RPMI8226 (cell line): ENCODE data around the gene DDOST.

Source experiments
- DNase-seq: peaks from one replicate; pipeline ENCODE4 v3.0.0-alpha.2; 2015

The DDOST gene

DNA sequence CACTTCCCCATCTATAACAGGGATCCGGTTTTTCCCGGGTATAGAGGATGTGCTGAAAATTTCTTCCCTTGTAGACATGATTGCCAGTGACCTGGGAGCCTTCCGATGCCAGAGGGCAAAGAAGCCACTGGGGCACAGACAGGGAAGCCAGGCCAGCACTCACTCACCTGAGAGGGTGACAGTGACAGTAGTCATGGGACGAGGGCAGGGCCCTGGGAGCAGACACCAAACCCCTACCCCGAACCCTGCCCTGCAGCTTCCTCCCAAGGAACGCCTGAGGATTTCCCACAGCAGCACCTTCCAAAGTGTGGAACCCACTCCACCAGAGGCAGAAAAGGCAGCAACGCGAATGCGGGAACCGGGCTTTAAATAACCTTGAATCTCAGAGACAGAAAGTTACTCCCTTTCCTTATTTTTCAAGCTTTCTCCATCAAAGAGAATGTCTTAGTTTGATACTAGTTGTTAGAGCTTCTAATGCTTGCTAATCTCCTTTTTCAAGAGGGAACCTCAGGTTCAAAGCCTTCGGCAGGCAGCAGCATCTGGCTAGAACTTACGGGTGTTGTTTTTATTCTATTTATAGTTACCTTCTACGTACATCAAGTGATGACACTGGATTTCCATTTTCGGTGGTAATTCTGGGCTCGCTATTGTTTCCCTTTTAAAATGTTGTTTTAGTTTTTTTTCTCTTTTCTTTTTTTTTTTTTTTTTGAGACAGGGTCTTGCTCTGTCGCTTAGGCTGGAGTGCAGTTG, 2.8 kb downstream of the DDOST start:
- DNase-seq, result no peak

DNA sequence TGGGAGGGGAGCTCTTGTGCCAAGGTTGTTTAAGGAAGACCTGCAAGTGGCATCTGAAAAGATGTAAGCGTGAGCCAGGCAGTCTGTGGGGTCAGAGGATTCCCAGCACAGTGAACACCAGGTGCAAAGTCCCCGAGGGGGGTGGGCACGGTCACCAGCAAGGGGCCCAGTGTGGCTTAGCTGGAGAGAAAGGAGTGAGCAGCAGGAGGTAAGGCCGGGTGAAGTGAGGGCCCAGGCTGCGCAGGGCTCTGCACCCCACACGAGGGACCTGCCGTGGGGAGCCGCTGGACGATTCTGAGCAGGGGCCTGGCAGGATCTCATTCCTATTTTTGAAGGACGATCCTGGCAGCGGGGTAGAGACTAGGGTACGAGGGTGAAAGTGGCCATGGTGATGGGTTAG, 4.1 kb downstream of the DDOST start:
- no peak for DNase-seq

DNA sequence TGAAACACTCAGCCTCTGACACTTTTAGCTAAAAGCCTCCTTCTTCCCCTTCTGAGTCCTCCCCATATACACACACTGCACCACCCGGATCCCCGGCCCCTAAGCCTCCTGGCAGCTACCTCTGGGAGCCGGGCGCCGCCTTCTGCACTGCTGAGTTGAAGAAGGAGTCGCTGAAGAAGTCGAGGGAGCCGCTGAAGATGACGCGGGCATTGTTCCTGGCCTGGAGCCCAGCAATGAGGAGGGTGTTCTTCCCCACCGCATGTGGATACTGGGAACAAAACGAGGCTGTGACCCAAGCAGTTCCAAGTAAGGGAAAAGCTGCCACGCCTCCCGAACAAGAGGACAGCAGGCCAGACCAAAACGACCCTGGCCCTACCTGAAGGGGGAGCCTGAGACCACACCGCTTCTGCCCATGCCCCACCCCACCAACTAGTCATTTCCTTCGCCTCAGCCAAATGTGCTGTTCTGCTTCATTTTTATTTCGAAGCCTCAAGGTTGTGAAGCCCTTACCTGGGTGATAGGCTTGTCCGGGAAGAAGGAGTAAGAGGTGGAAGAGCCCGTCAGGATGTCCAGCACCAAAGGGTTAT, 7.0 kb downstream of the DDOST start:
- no peak for DNase-seq

DNA sequence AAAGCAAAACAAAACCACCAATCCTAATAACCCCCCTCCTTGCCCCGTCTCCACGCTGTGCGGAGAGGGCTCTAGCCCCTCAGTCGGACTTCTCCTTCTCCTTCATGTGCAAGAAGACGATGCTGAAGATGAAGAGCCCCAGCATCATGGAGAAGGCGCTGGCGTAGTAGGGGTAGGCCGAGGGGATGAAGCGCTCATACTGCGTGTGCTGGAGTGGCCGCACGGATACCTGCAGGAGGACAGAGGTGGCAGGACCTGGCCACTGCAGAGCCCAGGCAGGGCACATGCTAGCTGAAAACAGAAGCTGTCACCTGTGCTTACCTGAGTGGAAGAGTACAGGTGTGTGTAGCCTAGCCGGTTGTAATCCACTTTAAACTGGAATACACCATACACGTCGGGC, 8.9 kb downstream of the DDOST start:
- no peak for DNase-seq

DNA sequence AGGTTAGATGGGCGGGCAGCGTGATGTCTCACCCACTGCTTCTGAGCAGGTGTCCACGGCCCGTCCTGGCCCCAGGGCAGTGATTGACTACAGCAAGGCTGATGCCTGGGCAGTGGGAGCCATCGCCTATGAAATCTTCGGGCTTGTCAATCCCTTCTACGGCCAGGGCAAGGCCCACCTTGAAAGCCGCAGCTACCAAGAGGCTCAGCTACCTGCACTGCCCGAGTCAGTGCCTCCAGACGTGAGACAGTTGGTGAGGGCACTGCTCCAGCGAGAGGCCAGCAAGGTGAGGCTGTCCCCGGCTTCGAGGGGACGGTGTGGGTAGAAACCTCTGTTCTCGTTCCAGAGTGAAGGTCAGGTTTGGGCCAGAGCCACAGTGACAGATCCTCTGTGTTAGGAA, 12.2 kb downstream of the DDOST start:
- DNase-seq, result no peak

DNA sequence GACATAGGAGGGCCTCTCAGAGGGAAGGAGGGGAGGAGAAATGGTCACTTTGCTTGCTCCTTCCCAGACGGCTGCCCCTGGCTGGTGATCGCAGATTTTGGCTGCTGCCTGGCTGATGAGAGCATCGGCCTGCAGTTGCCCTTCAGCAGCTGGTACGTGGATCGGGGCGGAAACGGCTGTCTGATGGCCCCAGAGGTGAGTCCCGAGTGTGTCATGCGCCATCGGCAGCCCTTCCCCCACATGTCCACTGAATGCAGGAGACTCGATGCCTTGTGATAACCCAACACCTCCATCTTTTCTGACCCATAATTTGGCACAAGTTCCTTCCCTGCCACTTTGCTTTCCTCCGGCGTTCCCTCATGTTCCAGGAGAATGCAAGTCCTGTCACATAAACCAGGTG, 12.7 kb downstream of the DDOST start:
- DNase-seq, result no peak

DNA sequence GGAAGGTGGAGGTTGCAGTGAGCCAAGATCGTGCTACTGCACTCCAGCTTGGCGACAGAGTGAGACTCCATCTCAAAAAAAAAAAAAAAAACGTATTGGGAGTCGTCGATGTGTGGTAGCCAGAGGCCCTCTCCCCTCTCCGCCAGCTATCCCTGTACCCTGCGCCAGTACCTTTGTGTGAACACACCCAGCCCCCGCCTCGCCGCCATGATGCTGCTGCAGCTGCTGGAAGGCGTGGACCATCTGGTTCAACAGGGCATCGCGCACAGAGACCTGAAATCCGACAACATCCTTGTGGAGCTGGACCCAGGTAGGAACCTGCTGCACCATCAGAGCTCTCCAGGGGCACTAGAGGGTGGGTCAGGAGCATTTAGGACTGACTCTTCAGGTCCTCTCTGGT, 15.8 kb downstream of the DDOST start:
- no peak for DNase-seq

DNA sequence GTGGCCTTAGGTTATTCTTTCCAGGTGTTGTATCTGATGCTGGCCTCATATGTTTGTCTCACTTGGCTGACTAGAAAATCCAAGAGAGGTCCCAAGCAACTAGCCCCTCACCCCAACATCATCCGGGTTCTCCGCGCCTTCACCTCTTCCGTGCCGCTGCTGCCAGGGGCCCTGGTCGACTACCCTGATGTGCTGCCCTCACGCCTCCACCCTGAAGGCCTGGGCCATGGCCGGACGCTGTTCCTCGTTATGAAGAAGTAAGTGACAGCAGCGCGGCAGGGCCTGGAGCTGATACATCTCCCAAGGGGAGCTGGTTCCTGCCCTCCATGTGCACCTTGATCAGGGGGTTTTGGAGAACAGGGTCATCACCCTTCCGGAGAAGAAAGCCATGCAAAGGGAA, 16.8 kb downstream of the DDOST start:
- no peak for DNase-seq

DNA sequence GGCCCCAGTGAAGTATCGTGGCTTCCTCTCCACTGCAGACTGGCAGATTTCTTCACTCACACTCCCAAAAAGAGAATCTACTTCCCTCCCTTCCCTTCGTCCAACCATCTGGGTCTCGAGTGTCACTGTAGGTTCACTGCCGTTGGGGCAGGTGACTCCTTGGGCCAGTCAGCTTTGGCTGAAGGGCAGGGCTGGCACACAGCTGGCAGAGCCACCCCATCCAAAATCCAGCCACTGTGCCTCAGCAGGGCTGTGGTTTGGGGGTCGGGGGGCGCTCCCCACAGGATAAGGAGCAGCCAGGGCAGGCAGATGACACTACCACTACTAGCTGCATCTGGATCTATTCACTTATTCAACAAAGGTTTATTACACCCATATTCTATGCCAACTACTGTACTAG, 18.1 kb downstream of the DDOST start:
- DNase-seq, result no peak

DNA sequence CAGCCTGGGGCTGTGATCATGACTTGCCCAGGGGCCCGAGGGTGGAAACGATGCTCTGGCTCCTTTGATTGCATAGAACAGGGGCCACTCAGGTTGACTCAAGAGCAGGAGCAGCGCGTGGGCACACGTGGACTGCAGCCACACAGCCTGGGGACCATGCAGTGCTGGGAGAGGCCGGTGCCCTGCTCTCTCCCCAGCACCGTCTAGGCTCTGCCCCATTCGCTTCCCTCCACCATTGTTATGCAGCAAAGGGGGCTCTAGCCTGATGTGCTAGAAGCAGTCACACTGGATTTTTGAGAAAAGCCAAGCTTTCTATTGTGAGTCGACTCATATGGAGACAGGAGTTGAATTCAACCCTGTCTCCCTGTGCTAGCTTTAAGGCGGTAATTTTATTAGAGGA, 19.2 kb downstream of the DDOST start:
- no peak for DNase-seq

DNA sequence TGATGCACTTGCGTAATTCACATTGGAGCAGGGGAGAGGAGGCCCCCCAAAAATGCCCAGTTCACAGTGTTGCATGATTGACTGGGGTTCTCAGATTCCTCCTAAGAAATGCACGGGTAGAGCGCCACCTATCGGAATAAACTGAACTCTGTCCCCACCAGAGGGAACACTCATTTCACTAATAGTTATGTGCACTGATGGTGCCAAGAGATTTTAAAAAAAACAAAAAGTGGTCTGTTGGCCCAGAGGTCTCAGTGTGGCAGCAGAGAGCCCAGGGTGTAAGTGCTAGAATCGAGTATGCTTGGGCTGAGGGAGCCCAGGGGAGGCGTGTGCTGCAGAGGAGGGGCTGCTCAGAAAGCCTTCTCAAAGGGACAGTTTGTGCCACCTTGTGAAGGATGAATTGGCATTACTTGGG, 21.0 kb downstream of the DDOST start:
- DNase-seq, result peak; percentile 74

DNA sequence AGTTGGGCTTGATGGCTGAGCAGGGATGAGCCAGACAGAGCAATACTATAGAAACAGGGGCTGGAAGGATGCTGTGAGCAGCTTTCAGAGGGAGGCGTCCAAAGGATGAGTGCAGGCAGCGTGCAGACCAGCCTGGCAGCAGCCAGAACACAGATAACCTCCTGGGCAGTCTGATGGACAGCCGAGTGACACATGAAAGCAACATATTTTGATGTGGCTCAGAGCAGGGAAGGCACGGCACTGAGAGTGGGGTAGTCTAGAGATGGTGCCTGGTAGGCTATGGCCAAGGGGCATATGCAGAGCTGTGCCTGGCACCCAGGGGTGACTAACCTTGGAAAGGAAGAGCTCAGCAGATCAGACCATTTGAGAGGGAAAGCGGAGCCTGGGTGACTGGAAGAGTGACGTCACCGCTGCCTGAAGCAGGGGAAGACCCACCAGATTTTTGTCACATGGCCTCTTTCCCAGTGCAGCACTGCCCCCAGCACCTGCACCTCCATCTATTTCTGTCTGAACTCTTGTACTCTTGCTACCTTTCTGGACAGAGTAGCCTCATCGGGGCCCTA, 24.3 kb downstream of the DDOST start:
- no peak for DNase-seq

DNA sequence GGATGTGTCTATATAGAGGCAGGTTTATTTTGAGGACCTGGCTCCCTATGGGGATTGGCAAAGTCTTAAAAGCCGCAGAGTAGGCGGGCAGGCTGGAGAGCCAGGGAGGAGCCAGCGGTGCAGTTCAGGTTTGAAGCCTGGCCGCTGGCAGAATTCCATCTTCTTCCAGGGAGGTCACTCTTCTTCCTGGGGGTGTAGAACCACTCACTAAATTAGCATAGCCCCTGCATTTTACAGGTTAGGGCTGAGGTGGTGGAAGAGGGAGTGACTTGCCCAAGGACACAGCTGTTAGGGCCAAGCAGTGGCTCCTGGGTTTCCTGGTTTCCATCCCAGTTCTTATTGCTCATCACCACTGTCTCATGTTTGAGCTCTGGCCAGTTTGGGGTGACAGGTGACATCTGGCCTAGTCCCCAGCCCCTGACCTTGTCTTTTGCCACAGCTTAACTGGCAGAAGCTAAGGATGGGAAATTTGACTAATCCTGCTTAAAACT, 26.5 kb downstream of the DDOST start:
- DNase-seq, result peak; percentile 63

DNA sequence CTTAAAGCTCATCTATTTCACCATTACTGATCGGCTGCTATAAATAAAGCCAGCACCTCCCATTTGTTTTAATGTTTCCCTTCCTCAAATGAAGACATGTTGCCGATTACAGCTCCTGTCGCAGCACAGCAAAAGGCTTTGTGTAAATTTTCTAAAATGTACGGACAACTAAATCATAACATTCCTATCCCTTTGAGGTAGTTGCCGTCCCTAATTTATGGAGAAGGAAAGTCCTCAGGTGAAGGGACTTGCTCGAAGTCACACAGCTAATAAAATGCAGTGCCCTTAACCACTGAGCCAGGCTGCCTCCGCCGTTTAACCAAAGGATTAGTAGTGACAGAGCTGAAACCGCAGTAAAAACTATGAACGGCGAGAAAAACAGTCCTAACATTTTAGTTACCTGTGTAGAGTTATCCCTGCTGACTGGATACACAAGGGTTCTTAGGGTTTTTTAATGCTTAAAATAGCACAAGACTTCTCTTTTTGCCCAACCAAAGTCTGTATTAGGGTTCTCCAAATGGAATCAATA, 27.0 kb downstream of the DDOST start:
- peak; percentile 51 for DNase-seq

DNA sequence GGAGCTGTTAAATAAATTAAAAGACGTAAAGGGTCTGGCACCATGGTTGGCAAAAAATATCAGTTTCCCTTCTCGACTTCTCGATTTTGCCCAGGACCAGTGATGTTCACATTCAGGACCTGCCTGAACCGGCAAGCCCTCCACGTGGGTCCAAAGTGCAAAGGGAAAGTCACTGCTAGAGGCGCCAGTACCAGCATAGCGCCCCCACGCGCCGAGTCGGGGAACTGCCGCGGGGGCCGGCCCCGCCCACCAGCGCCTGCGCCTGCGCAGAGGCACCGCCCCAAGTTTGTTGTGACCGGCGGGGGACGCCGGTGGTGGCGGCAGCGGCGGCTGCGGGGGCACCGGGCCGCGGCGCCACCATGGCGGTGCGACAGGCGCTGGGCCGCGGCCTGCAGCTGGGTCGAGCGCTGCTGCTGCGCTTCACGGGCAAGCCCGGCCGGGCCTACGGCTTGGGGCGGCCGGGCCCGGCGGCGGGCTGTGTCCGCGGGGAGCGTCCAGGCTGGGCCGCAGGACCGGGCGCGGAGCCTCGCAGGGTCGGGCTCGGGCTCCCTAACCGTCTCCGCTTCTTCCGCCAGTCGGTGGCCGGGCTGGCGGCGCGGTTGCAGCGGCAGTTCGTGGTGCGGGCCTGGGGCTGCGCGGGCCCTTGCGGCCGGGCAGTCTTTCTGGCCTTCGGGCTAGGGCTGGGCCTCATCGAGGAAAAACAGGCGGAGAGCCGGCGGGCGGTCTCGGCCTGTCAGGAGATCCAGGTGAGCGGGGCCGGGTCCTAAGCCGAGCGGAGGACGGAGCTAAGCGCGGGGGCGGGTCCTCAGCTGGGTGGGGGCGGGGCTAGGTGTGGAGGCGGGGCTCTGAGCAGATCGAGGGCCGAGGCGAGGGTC, 27.7 kb downstream of the DDOST start, which contains the start of gene PINK1:
Gene PINK1, plus strand, starts transcription at position 269 of the 875 bp plus-strand sequence. Its CDS starts 91 bp downstream, at position 360.
- DNase-seq, result peak; percentile 84

DNA sequence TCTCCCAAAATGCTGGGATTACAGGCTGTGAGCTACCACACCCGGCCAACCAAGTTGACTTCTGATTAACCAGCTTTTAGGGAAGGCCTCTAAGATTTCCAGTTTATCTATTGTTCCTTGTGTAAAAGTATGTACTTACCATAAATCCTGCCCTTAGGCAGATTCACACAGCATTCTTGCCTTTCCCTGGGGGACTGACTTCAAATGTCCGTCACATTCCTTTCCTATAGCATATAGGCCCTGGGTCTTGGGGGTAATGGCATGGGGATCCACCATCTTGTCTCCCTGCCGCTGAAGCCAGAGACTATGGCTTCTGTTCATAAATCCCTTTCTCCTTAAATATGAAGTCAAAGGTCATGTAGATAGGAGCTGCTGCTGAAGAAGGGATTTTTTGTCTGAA, 28.8 kb downstream of the DDOST start:
- no peak for DNase-seq

DNA sequence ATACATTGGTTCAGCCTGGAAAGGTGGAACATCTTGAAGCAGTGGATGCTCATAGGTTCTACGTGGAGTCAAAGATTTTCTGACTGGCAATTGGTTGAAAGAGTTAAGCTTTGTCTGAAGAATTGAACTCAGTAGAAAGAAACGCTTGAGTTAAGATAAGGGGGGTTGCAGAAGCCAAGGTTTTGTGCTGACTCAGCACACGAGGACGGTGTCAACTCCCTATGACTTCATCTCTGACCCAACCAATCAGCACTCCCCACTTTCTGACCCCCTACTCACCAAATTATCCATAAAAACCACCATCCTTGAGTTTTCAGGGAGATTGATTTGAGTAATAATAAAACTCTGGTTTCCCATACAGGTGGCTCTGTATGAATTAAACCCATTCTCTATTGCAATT, 30.4 kb downstream of the DDOST start:
- DNase-seq, result no peak

DNA sequence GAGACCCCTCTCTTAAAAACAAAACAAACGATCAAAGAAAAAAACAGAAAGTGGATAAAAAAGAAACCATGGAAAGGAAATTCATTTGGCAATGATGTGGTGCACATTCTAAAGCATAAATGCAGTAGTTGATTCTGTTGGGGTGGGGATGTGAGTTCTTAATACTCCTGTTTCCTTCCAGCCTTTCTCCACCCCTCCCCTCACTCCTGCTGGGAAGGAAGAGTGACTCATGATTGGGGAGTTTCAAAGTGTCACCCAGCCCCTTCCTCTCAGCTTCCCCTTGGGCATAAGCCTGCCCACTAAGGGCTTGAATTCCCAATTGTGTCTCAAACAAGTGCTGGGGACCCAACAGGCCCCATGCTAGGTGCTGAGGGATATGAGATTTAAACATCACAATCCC, 34.6 kb downstream of the DDOST start:
- DNase-seq, result no peak

DNA sequence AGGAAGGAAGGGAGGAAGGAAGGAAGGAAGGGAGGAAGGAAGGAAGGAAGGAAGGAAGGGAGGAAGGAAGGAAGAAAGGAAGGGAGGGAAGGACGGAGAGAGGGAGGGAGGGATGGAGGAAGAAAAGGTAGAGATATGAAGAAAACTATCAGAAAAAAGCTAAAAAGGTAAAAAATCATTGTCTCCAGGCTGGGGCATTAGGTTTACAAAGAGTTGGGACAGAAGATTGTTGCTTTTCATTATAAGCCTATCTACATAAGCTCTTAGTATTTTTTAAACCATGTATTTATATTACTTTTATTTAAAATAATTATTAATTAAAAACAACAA, 35.1 kb downstream of the DDOST start:
- no peak for DNase-seq

DNA sequence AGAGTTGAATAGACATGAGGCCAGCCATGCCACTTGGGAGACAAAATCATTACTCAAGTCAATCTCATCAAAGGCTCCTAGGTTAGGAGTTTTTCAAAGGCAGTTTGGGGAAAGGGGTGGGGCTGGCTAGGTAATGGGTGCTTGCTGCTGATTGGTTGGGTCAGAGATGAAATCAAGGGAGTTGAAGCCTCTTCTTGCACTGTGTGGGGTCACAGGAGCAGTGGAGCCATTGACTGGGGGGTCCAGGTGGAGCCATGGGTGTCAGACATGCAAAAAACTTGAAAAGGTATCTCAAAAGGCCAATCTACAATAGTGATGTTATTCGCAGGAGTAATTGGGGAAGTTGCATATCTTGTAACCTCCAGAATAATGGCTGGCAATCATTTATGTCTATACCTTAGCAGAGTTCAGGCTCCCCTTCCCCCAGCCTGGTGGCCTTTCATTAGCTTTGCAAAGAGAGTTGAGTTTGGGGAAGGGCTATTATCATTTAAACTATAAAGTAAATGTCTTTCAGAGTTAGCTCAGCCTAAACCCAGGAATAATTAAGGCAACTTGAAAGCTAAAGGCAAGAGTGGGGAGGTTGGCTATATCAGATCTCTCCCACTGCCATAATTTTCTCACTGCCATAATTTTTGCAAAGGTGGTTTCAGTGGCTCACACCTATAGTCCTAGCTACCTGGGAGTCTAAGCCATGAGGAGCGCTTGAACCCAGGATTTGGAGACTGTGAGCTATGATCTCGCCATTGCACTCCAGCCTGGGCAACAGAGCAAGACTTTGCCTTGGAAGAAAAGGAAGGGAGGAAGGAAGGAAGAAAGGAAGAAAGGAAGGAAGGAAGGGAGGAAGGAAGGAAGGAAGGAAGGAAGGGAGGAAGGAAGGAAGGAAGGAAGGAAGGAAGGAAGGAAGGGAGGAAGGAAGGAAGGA, 35.7 kb downstream of the DDOST start:
- no peak for DNase-seq

DNA sequence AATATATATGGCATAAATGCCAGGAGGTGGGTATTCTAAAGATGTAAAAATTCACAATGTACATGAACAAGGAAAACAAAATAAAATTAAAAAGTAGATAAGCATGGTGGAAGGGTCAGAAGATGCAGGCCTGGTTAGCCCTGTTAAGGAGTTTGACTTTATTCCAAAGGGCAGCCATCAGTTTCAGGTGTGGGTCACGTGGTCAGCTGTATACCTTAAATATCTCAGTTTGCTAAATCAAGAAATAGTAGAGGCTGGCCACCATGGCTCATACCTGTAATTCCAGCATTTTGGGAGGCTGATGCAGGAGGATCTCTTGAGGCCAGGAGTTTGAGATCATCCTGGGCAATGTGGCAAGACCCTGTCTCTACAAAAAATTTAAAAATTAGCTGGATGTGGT, 36.5 kb downstream of the DDOST start:
- DNase-seq, result no peak

DNA sequence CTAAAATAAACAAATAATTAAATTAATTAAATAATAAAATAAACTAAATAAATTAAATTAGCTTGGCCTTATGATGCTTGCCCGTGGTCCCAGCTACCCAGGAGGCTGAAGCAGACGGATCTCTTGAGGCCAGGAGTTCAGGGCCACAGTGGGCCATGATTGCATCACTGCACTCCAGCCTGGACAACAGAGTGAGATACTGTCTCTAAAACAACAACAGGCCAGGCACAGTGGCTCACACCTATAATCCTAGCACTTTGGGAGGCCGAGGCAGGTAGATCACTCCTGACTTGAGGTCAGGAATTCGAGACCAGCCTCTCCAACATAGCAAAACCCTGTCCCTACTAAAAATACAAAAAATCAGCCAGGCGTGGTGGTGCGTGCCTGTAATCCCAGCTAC, 40.2 kb downstream of the DDOST start:
- no peak for DNase-seq
